ENCODE data around the gene PRR7.

GRCh38 chr5:177496727-177497291, 50.2 kb downstream of the PRR7 start:
- TF ChIP-seq POLR2A (IDR thresholded peaks at IDR 0.05; ENCODE audit: low read depth, low read length) (no peak), TAF1 (IDR thresholded peaks at IDR 0.05; ENCODE audit: borderline replicate concordance, low read depth, low read length) (no peak)
